MCF 10A (cell line): ENCODE measurements around the gene POU2F3. TPM values are rescaled to one million over a fixed set of nuclear protein-coding genes. Genes with fewer than 3 reads are reported as not detected.

Experiments used
- BruUV-seq: library from RNA; stranded (reverse); fragments of 400-500 nt; replicated peaks from 2 replicates; lab custom pipeline; 2021; lab: Mats Ljungman, UMichigan
- CTCF ChIA-PET: fragments of 300-600 bp; sonication (Branson Sonifier 250); formaldehyde crosslinking; extraction: SDS; loops from one replicate; lab custom pipeline; 2021; ENCODE audit warnings: antibody characterized with exemption, inconsistent platforms; lab: Yijun Ruan, JAX
- POLR2A ChIA-PET: fragments of 300-600, 350-650 bp; sonication (Branson Sonifier 250); formaldehyde crosslinking; extraction: SDS; loops from one replicate; lab custom pipeline; 2020; ENCODE audit warnings: antibody characterized with exemption, inconsistent platforms; lab: Yijun Ruan, JAX
- DNase-seq: peaks from one replicate; pipeline ENCODE4 v3.0.0-alpha.2; 2018; ENCODE audit not compliant: unreplicated experiment
- H3K27ac Mint-ChIP-seq: one replicate; pipeline ENCODE4 v1.8.0; 2022; ENCODE audit warnings: mild to moderate bottlenecking, low read depth, mixed read lengths; ENCODE audit not compliant: unreplicated experiment
- H3K27me3 Mint-ChIP-seq: one replicate; pipeline ENCODE4 v1.8.0; 2022; ENCODE audit warnings: mixed read lengths; ENCODE audit not compliant: insufficient read depth, unreplicated experiment
- H3K36me3 Mint-ChIP-seq: one replicate; pipeline ENCODE4 v1.8.0; 2022; ENCODE audit warnings: mild to moderate bottlenecking, moderate library complexity, mixed read lengths; ENCODE audit not compliant: insufficient read depth, unreplicated experiment
- H3K4me1 Mint-ChIP-seq: one replicate; pipeline ENCODE4 v1.8.0; 2022; ENCODE audit warnings: mixed read lengths; ENCODE audit not compliant: insufficient read depth, unreplicated experiment
- H3K4me3 Mint-ChIP-seq: one replicate; pipeline ENCODE4 v1.8.0; 2022; ENCODE audit warnings: mild to moderate bottlenecking, moderate library complexity, mixed read lengths; ENCODE audit not compliant: unreplicated experiment
- H3K9me3 Mint-ChIP-seq: one replicate; pipeline ENCODE4 v1.8.0; 2022; ENCODE audit warnings: mixed read lengths; ENCODE audit not compliant: unreplicated experiment
- CTCF ChIP-seq: fragments of 200-600 bp; IDR thresholded peaks from one replicate; pipeline ENCODE4 v1.8.0; 2022; ENCODE audit warnings: antibody characterized with exemption, mild to moderate bottlenecking; ENCODE audit not compliant: unreplicated experiment
- intact Hi-C: fragments of 100-400 bp; cut with micrococcal nuclease; formaldehyde crosslinking; loops from 2 replicates; pipeline ENCODE4 v1.14.1; 2022
- total RNA-seq: library from RNA; stranded (reverse); gene quantifications from 2 replicates; pipeline ENCODE4 v1.2.3, GENCODE V29; 2022

Gene POU2F3
- total RNA-seq, 1 experiment from 2014 or later, result not detected

GRCh38 chr11:120200677-120201076 lies 39.3 kb upstream of the POU2F3 start:
- H3K27ac Mint-ChIP-seq, result no peak overlapping the region
- no peak overlapping the region for H3K4me3 Mint-ChIP-seq

GRCh38 chr11:120201653-120202052 lies 38.3 kb upstream of the POU2F3 start:
- no peaks in the 10 kb centered on the region for H3K27me3 Mint-ChIP-seq
- intact Hi-C loops, result no loop called here
- no peak for TF ChIP-seq CTCF
- H3K9me3 Mint-ChIP-seq, result no peaks in the 10 kb centered on the region
- DNase-seq, result no peak
- no peak overlapping the region for H3K27ac Mint-ChIP-seq
- H3K4me1 Mint-ChIP-seq, result peaks cover 15% of the 10 kb centered on the region
- H3K36me3 Mint-ChIP-seq, result no peaks in the 10 kb centered on the region
- H3K4me3 Mint-ChIP-seq, result no peak overlapping the region
- CTCF ChIA-PET, result interaction anchor here (0.6 kb wide), 1 partner anchor 27 kb away, joined by 3 read pairs; no protein-coding TSS in a partner anchor
- POLR2A ChIA-PET, result no interaction called here
- no TSS peak for BruUV-seq

More at GRCh38 chr11:120200677-120201076, 39.3 kb upstream of the POU2F3 start:
- no peaks in the 10 kb centered on the region for H3K36me3 Mint-ChIP-seq
- intact Hi-C loops, result no loop called here
- CTCF ChIA-PET, result no interaction called here
- no peak for DNase-seq
- H3K27me3 Mint-ChIP-seq, result no peaks in the 10 kb centered on the region
- H3K4me1 Mint-ChIP-seq, result peaks cover 8% of the 10 kb centered on the region
- no TSS peak for BruUV-seq
- POLR2A ChIA-PET, result no interaction called here
- H3K9me3 Mint-ChIP-seq, result no peaks in the 10 kb centered on the region
- no peak for TF ChIP-seq CTCF

GRCh38 chr11:120203626-120204025 lies 36.3 kb upstream of the POU2F3 start:
- Mint-ChIP-seq H3K36me3 (no peaks in the 10 kb centered on the region), H3K27ac (no peak overlapping the region), H3K4me1 (peaks cover 30% of the 10 kb centered on the region), H3K9me3 (no peaks in the 10 kb centered on the region), H3K27me3 (no peaks in the 10 kb centered on the region), H3K4me3 (no peak overlapping the region)
- intact Hi-C loops, result no loop called here
- ChIA-PET CTCF (interaction anchor here (0.6 to 1.0 kb wide), 4 partner anchors 28 to 829 kb away, joined by 3 to 4 read pairs (median 4); no protein-coding TSS in a partner anchor), POLR2A (no interaction called here)
- no peak for TF ChIP-seq CTCF
- no TSS peak for BruUV-seq
- DNase-seq, result no peak

GRCh38 chr11:120205596-120206161 lies 34.3 kb upstream of the POU2F3 start:
- Mint-ChIP-seq H3K36me3 (no peaks in the 10 kb centered on the region), H3K27ac (peak overlapping the region; percentile 31), H3K4me1 (peaks cover 37% of the 10 kb centered on the region), H3K9me3 (no peaks in the 10 kb centered on the region), H3K27me3 (no peaks in the 10 kb centered on the region), H3K4me3 (no peak overlapping the region)
- ChIA-PET CTCF (interaction anchor here (0.9 to 1.2 kb wide), 4 partner anchors 24 to 101 kb away, joined by 3 to 5 read pairs (median 5); no protein-coding TSS in a partner anchor), POLR2A (interaction anchor here (1.1 kb wide), 1 partner anchor 27 kb away, joined by 3 read pairs; no protein-coding TSS in a partner anchor)
- peak; percentile 58 for DNase-seq
- intact Hi-C loops, result no loop called here
- no TSS peak for BruUV-seq
- no peak for TF ChIP-seq CTCF
